ENCODE data around the gene KATNAL2.

DNA sequence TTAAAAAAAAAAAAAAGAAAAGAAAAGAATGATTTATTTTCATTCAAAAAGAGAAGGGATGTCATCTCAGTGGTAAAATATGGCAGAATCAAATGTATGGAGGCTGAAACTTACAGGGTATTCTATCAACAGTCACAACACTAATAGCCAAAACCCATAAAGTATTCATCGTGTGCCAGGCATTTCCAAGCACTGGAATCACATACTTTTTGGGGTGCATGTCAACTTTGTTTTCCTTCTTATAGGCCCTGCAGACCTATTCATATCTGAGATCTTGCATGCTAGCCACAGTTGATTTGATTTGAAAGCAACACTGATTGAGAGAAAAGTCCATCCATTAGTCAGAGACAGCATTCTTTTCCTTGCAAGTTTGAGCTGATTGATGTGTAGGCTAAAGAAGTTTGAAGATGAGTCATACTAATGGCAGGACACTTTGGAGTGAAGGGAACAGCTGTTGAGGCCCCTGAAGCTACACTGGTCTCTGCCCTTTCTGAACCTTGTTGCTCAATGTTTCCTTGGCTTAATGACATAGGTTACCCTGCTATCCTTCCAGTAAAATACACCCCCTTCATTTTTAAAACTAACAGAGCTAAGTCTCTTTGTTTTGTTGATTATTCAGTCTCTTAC lies 22.0 kb downstream of the KATNAL2 start:
- TF ChIP-seq POLR2A (IDR thresholded peaks at IDR 0.05) = no peak
- no peak for TF ChIP-seq EP300 (IDR thresholded peaks at IDR 0.05)
- TF ChIP-seq, protein P1, sequence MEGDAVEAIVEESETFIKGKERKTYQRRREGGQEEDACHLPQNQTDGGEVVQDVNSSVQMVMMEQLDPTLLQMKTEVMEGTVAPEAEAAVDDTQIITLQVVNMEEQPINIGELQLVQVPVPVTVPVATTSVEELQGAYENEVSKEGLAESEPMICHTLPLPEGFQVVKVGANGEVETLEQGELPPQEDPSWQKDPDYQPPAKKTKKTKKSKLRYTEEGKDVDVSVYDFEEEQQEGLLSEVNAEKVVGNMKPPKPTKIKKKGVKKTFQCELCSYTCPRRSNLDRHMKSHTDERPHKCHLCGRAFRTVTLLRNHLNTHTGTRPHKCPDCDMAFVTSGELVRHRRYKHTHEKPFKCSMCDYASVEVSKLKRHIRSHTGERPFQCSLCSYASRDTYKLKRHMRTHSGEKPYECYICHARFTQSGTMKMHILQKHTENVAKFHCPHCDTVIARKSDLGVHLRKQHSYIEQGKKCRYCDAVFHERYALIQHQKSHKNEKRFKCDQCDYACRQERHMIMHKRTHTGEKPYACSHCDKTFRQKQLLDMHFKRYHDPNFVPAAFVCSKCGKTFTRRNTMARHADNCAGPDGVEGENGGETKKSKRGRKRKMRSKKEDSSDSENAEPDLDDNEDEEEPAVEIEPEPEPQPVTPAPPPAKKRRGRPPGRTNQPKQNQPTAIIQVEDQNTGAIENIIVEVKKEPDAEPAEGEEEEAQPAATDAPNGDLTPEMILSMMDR (IDR thresholded peaks at IDR 0.05) = no peak
